Coronary artery (tissue), 2 donors: Measurements from ENCODE around the gene PRKAG3.

Experiments used
- DNase-seq: peaks from one replicate; pipeline ENCODE4 v3.0.0-alpha.2; 2017; ENCODE audit warnings: low spot score
- H3K27ac ChIP-seq, 2 donors: fragments of 200-600 bp; sonication (generic); one replicate each; pipeline ENCODE4 v1.5.1; 2016 to 2019
- H3K4me3 ChIP-seq: fragments of 200-600 bp; sonication (generic); 2 replicates; pipeline ENCODE4 v1.5.1; 2016; ENCODE audit warnings: mild to moderate bottlenecking, moderate library complexity
- TF ChIP-seq, protein P1 (sequence below): fragments of 200-600 bp; sonication (generic); IDR thresholded peaks from one replicate; pipeline ENCODE4 v1.5.1; 2019; ENCODE audit warnings: antibody characterized with exemption

The PRKAG3 gene

DNA sequence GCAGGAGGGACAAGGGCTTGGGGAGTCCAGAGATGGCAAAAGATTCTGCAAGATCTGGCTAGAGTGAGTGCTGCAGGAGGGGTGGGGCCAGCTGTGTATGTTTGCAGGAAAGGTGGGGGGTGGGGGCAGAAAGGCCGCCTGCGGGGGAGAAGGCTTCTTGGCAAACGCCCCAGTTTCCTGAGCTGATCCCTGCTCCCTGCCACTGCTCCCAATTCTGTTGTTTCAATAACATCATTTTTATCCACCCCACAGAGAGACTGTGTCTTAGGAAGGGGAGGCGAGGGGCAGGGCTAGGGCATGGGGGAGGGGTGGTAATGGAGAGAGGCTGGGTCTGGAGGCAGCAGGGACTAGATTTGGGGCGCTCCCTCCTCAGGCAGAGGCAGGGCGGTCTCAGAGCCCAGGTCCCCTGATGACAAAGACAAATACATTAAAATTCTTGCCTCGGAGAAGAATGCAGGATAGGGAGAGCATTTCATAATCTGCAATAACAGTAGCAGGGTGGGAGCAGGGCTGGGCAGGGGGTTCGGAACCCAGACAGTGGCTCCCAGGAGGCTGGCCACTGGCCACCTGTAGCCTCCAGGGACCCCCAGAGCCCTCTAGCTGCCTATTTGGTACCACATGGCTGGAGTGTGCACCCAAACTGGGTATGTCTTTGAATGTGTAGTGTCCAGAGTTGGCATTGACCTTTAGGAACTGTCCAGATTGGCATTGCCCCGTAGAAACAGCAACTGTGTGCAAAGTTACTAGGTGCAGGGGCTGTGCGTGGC is 26.0 kb upstream of the PRKAG3 start:
- TF ChIP-seq, protein P1, sequence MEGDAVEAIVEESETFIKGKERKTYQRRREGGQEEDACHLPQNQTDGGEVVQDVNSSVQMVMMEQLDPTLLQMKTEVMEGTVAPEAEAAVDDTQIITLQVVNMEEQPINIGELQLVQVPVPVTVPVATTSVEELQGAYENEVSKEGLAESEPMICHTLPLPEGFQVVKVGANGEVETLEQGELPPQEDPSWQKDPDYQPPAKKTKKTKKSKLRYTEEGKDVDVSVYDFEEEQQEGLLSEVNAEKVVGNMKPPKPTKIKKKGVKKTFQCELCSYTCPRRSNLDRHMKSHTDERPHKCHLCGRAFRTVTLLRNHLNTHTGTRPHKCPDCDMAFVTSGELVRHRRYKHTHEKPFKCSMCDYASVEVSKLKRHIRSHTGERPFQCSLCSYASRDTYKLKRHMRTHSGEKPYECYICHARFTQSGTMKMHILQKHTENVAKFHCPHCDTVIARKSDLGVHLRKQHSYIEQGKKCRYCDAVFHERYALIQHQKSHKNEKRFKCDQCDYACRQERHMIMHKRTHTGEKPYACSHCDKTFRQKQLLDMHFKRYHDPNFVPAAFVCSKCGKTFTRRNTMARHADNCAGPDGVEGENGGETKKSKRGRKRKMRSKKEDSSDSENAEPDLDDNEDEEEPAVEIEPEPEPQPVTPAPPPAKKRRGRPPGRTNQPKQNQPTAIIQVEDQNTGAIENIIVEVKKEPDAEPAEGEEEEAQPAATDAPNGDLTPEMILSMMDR = no peak
- H3K4me3 ChIP-seq = no peak overlapping the region
- H3K27ac ChIP-seq = no peak overlapping the region
- no peak for DNase-seq

DNA sequence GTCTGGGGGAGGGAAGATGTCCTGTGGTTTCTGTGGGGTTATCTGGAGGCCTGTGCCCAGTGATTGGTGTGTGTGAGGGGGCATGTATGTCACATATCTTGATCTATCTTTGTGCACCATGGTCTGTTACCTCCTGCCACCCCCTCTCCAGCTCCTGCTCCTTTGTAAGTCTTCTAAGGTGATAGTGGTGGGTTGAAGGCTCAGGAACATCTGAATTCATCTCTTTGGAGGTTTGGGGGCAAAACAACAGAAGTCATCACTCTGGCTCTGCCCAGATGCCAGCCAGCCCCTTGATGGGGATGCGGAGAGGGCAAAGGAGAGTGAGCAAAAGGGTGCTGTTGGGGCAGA is 25.3 kb upstream of the PRKAG3 start:
- TF ChIP-seq, protein P1 = no peak
- DNase-seq = no peak
- Histone ChIP-seq H3K27ac (no peak overlapping the region), H3K4me3 (no peak overlapping the region)

DNA sequence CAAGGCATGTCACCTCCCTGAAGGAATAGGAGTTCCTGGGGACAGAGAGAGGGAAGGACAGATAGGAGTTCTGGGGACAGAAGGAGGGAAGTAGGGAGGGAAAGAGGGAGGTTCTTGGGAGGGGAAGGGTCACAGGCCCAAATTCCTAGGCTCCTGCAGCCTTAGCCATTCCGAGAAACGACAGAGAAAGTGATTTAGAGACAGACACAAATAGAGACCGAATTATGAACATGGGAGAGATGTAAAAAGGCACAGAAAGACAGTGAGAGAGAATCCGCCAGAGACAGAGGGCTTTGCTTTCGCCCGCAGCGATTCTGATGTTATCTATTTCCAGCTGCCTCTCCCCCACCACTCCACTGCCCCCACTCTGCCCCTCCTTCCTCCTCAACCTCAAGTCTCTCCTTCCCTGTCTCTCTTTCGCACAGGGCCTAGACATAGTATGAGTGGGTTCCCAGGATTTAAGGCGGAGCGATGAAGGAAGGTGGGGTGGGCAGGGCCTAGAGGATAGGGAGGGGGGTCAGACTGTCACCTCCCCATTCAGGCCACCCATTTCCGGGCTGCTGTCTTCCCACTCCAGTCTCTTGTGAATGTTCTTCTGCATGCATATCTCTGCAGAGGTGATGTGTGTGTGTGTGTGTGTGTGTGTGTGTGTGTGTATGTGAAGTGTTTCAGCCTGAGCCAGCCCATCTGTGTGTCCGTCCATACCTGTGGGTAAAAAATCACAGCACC is 24.7 kb upstream of the PRKAG3 start:
- Histone ChIP-seq H3K4me3 (no peak overlapping the region), H3K27ac (no peak overlapping the region)
- TF ChIP-seq, protein P1 = no peak
- no peak for DNase-seq

DNA sequence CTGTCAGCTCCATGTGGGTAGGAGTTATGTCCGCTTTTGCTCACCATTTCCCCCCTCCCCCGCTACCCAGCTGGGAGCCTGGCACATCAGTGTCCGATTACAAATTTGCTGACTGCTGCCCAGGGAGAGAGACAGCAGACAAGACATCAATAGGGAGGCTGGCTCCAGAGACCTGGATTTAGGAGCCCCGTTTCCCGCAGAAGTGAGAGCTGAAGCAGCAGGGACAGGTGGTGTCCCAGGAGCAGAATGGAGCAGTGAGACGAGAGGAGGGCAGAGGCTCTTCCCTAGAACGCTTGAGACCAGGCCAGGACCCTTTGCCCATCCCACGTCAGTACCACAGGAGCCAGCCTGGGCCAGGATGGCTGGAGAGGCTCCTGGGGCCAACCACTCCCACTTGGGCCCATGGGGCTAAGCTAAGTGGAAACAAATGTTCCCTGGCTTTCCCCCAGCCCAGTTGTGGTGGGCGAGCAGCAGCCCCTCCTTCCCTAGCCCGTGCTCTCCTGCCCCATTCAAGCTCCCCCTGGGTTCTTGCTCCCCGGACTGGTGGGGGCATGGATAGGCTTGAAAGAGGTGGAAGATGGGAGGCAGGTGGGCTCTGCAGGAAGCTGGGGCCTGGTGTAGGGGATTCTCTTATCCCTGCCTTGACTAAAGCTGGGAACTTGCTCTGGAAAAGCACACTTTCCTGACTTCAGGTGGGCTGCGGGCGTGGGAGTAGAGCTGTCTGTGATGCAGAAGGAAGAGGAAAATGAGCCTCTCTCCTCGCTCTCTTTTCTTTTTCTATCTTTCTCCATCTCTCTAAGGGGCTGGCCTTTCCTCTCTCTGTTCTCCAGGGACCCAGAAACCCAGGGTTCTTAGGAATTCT is 23.9 kb upstream of the PRKAG3 start:
- H3K27ac ChIP-seq = no peak overlapping the region
- DNase-seq = no peak
- TF ChIP-seq, protein P1 = no peak
- no peak overlapping the region for H3K4me3 ChIP-seq

DNA sequence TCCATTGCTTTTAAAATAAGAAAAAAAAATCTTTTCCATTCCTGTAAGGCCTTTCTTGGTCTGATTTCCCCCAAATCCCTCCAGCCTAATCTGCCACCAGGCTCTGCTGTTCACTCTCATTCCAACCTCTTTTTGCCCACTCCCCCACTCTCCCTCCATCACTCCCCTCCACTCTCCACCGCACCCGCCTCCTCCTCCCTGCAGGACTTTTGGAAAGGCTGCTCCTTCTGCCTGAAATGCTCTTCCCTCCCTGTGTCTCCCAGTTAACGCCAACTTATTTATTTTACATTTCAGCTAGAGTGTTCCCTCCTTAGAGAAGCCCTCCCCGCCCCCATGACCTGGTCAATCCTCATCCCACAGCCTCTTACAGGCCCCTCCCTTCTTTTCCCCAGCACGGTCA is 23.3 kb upstream of the PRKAG3 start:
- DNase-seq = no peak
- no peak overlapping the region for H3K4me3 ChIP-seq
- TF ChIP-seq, protein P1 = no peak
- H3K27ac ChIP-seq = no peak overlapping the region

DNA sequence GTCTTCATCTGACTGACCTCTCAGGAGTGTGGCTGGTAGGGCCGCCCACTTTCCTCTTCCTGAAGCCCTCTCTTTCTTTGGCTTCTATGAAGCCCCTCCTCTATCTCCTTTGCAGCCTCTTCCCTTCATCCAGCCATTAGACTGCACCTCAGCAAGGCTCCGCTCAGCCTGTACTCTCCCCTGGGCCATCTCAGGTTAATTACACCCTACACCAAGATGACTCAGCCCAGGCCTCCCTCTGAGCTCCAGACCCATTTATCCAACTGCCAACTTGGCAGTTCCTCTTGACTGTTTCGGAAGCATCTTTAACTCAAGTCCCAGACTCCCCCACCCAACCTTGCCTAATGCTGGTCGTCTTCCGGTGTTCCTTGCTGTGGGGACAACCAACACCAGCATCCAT is 22.2 kb upstream of the PRKAG3 start:
- Histone ChIP-seq H3K4me3 (no peak overlapping the region), H3K27ac (no peak overlapping the region)
- no peak for DNase-seq
- TF ChIP-seq, protein P1 = no peak
